CD4-positive, alpha-beta T cell treated with Interleukin-15 for 4 hours (primary cell): ENCODE measurements around the gene SERPINA4.

ENCODE experiments used
- DNase-seq: peaks from one replicate; pipeline ENCODE4 v3.0.0-alpha.2; 2020; ENCODE audit warnings: low spot score

SERPINA4 gene

GRCh38 chr14:94542811-94543440, 18.3 kb upstream of the SERPINA4 start:
- DNase-seq: no peak

DNA sequence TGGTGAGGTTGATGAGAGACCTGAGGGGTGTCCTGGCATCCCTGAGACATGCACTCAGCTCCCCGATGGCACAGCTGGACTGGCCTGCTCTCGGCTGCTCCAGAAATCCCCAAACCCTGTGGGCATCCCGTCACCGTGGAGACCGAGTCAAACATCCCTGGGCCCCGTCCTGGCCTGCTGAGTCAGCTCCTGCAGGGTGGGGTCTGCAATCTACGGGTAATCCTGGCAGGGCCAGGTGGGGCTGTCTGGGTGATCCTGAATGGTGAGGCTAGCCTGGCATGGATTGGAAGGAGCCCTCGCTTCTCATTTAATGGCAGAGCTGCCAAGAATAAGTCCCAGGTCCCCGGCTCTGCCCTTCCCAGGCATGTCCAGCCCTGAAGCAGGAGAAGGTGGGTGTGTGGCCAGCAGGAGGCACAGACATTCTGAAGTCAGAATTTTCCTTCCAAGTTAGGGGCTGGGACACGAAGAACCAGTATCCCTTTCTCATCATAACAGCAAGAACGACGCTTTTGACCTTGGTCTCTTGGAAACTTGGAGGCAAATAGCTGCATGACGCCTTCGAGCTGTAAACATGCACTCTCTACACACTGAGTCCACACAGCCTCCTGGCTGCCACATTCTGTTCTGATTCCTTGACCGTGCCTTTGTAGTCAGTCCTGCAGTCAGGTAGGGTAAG, 17.7 kb upstream of the SERPINA4 start:
- DNase-seq: no peak

- DNase-seq: no peak
These were observed 16.5 kb upstream of the SERPINA4 start for GRCh38 chr14:94544726-94545125.

GRCh38 chr14:94545131-94545841, 16.0 kb upstream of the SERPINA4 start:
- DNase-seq: no peak

DNA sequence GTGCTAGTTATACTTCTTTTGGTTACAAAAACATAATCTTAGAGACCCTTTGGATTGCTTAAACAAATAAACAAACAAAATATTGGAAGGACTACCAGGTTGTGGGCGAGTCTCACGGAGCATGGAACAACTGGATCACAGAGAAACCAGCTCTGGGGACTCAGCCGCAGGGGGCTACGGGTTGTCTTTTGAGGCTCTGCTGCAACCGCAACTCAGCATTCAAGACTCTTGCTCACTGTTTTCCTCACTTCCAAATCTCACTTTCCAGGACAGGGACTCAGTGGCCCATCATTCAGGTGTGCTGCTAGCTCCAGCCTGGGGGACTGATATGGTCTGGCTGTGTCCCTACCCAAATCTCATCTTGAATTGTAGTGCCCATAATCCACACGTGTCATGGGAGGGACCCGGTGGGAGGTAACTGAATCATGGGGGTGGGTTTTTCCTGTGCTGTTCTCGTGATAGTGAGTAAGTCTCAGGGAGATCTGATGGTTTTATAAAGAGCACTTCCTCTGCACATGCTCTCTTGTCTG, 14.0 kb upstream of the SERPINA4 start:
- DNase-seq: no peak

- DNase-seq: no peak
These were observed 13.5 kb upstream of the SERPINA4 start for GRCh38 chr14:94547726-94548125.

DNA sequence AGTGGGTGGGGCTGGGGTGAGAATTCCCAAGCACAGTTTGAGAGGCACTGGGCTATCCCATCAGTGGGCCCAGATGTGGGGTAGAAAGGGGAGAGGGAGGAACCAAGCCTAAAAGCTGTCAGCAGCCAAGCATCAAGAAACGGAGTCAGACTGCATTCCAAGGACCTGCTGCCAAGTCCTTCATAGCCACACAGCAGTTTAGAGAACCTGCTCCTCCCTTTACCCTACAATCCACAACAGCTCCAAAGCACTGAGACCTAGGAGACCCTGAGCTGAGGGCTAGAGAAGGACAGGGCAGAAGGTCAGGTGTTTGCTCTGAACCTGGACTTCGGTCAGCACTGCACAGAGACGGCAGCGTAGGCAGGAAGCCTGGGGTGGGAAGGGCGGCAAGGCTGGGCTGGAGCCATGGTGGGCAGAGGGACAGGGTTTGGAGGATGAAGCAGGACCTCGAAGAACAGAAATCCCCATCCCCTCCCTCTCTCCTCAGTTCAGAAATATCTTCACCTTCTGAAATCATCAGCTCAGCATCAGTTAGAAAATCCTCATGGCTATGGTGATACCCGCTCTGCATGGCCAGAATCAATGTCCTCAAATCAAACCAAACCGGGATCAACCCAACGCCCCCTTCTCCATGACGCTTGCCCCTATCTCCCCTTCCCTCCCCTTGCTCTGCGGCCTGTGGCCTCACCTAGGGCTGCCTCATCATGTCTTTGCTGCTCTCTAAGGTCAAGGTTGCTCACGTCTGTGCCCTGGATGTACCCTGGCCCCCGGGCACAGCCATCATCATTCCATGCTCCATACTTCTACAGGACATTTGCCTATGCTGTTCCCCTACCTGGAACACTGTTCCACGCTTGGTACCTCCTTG, 12.9 kb upstream of the SERPINA4 start:
- DNase-seq: no peak

DNA sequence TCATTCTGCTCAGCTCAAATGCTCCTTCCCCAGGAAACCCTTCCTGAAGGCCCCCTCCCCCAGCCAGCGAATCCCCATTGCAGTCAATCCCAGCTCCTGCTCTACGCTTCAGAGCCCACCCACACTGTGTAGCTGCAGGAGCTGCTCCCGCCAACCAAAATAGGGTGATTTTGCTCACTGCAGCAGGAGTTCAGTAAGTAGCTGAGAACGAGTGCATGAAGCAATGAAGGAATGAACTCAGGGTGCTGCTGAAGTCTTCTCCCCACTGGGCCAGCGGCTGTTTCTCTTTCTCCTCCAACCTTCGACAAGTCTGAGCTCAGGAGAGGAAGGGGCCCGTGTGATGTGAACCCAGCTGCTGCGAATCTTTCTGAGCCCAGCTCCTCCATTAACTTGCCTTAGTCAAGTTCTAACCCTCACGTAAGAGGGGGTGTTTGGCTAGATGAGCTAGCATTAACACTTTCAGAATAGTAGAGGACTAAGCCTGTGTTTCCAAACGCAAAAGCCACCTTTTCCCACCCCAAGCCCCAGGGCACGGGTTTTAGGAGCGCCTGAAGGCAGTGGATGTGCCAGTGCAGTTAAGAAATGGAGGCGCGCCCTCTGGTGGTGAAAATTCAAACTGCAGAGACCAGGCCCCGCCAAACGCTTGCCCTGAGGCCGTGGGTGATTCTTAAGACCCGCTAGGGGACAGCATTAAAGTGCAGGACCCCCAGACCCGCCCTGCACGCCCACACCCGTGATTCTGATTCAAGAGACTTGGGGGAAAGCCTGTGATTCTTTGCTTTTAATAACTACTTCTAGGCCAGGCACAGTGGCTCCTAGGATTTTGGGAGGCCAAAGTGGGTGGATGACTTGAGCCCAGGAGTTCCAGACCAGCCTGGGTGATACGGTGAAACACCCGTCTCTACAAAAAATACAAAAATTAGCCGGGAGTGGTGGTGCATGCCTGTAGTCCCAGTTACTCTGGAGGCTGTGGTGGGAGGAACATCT, 11.9 kb upstream of the SERPINA4 start:
- DNase-seq: peak; percentile 34

DNA sequence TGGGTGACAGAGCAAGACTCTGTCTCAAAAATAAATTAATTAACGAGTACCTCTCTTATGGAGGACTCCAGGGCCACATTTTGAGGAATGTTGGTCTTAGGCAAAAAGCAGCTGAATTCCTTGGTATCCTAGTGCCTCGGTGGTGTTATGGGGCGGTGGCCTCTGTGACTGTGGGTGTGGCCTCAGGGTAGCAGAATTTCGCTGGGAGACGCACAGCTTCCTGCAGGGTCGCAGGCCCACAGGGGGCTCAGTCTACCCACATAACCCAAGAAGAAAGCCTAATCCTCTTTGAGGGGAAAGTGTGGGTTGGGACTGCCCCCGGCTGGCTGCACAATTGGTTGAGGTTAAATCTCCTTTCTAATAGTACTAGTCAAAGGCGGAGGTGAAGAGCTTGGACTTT, 11.2 kb upstream of the SERPINA4 start:
- DNase-seq: no peak

DNA sequence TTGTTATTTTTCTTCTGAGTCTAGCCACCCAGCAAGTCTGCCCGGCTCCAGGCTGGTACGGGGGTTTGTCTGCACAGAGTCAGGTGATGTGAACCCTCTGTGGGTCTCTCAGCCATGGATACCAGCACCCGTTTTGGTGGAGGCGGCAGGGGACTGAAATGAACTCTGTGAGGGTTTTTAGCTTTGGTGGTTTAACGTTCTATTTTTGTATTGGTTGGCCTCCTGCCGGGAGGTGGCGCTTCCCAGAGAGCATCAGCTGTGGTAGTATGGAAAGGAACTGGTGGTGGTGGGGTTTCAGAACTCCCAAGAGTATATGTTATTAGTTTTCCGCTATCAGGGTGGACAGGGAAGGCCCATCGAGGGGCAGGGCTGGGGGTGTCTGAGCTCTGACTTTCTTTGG, 5.3 kb upstream of the SERPINA4 start:
- no peak for DNase-seq

GRCh38 chr14:94557327-94557726, 3.9 kb upstream of the SERPINA4 start:
- no peak for DNase-seq

- no peak for DNase-seq
These were observed 2.4 kb upstream of the SERPINA4 start for GRCh38 chr14:94558842-94559241.

DNA sequence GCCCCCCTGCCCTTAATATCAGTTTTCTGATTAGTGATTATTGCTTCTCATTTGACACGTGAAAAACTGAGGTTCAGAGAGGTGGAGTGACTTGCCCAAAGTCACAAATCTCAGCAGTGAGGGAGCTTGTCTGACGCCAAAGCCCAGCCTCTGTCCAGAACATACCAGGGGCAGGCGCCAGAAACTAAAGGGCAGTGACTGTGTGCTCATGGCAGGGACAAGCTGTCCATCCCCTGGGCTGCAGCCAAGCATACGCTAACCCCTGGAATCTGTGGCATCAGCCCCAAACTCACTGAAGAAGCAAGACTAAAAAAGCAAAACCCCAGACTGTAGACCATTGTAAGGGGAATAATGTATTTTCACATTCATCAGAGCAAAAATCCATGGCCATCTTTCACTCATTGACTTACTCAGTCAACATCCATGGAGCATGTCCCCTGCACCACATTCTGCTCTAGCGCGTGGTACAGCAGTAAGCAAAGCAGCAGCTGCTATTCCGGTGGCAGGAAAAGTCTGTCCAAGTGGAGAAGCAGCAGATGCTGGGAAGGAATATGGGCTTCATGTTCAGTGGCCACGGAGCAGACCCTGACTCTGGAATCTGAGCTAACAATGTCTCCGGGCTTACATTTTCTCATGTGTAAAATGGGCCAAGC, 1.5 kb upstream of the SERPINA4 start:
- DNase-seq: no peak

- no peak for DNase-seq
These were observed 964 bp upstream of the SERPINA4 start for GRCh38 chr14:94560291-94560665.

- DNase-seq: no peak
These were observed 391 bp downstream of the SERPINA4 start for GRCh38 chr14:94561656-94562010.

- DNase-seq: no peak
These were observed 780 bp downstream of the SERPINA4 start for GRCh38 chr14:94562022-94562421.

GRCh38 chr14:94562941-94563883, 2.0 kb downstream of the SERPINA4 start:
- DNase-seq: no peak

DNA sequence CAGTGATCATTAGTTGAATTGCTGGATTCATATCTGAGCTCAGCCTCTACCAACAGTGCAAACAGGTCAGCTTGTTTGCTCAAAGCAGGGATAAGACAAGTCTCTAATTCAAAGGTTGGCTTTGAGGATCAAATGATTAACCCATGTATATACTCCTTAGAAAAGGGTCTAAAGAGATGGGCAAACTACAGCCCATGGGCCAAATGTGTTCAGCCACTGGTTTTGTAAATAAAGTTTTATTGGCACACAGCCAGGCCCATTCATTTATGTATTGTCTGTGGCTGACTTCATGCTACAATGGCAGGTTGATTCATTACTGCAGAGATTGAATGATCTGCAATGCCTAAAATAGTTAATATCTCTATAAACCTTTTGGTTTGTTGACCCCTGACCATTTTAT, 3.1 kb downstream of the SERPINA4 start:
- DNase-seq: no peak

GRCh38 chr14:94568186-94568585, 6.9 kb downstream of the SERPINA4 start:
- no peak for DNase-seq
